GM18499 (cell line): ENCODE measurements around the gene HNRNPK.

Experiments used
- ATAC-seq: cut with Tn5 transposase; IDR thresholded peaks from one replicate; pipeline ENCODE4 v1.9.1; 2021; ENCODE audit warnings: moderate number of reproducible peaks; ENCODE audit not compliant: insufficient read depth, unreplicated experiment

Gene HNRNPK

DNA sequence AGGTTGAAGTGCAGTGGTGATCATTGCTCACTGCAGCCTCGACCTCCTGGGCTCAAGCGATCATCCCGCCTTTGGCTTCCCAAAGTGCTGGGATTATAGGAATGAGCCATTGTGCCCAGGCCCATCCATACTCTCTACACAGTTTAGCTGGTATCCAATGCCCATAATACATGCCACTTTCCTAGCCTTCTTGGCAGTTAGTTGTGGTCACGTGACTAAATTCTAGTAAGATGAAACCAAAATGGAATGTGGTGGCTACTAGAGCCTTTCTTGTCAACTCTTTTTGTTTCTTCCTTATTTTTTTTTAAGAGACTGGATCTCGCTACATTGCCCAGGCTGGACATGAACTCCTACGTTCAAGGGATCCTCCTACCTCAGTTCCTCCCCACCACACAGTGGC is 43.5 kb downstream of the HNRNPK start:
- ATAC-seq, result no peak

DNA sequence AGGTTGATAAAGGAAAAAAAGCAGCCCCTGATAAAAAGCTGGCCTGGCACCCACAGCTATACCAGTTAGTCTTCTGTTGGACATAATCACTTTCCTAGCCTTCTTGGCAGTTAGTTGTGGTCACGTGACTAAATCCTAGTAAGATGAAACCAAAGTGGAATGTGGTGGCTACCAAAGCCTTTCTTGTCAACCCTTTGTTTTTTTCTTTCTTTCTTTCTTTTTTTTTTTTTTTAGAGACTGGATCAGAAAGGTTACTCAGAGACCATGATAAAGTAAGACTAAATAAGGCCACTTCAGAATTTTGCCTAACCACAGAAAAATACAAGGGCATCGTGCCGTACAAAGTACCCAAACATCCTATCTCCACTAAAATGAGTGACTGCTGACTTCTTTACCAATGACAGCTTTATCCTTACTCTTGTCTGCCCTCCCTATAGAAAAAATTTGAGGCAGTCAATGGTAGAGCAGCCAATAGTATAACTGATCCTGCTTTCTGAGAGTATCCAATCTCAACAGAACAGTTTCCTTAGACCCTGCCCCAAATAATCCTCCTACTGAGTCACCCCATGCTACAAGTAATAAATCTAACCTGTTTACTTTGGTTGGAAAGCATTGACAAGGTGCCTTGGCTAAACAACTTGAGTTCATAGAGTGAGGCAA is 44.6 kb downstream of the HNRNPK start:
- no peak for ATAC-seq

DNA sequence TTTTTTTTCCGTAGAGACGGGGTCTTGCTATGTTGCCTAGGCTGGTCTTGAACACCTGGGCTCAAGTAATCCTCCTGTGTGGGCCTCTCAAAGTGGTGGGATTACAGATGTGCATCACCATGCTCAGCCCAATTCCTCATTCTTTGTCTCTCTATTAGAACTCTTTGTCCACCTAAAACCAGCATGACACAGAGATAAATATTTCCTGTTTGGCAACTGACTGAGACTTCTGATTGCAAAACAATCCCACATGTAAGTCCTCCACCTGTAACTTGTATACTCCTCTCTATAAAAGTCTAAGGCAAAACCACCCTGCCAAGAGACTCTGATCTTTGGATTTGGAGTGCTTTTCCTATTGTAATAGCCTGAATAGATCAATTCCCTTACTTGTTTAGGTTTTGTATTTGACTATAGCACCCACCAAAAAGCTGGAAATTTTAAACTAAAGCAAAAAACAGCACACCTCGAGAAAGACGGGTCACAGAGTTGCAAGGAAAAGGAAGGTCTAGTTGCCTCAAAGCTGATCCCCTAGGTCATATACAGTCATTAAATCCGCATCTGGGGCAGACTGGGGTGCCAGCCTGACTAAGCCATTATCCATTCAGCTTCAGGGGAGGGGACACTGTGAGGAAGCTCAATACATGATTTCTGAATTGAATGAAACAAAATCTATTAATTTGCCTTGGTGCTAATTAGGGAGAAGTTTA is 45.3 kb downstream of the HNRNPK start:
- no peak for ATAC-seq

DNA sequence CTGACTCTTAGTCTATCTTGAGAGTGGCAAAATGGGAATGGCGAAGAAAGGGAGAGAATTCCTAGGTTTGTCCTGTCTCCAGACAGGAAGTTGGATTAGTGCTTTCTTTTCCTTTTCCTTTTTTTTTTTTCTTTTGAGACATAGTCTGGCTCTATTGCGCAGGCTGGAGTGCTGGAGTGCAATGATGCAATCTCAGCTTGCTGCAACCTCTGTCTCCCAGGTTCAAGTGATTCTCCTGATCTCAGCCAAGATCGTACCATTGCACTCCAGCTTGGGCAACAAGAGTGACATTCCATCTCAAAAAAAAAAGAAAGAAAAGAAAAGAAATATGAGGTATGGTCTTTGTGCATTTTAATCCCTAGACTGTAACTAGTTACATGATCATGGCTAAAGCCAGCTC is 46.2 kb downstream of the HNRNPK start:
- ATAC-seq, result no peak

DNA sequence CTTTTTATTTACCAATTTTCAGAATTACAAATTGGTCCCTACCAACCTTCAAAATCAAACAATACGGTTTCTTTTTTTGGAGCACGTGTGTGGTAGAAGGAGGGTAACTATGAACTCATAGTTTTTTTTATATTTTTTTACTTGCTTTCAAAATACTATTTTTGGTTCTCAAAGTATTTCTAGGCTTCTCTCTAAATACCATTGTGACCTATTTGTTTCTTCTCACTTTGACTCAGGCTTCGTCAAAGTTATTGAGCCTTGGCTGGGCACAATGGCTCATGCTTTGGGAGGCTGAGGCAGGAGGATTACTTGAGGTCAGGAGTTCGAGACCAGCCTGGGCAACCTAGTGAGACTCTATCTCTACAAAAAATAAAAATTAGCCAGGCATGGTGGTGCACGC is 47.2 kb downstream of the HNRNPK start:
- no peak for ATAC-seq

DNA sequence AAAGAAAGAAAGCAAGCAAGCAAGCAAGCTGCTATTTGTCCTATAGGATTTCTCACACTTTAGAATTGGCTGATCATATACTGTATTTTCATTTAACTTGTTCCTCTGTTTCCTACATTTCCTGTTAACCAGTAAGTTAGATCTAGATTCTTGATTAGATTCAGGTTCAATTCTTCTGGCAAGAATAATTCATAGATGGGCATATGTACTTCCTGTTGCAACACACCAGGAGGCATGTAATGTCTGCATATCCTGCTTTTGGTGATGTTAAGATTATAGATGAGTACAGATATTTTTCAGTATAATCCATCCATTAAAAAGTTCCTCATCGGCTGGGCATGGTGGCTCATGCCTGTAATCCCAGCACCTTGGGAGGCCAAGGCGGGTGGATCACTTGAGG is 48.0 kb downstream of the HNRNPK start:
- no peak for ATAC-seq

DNA sequence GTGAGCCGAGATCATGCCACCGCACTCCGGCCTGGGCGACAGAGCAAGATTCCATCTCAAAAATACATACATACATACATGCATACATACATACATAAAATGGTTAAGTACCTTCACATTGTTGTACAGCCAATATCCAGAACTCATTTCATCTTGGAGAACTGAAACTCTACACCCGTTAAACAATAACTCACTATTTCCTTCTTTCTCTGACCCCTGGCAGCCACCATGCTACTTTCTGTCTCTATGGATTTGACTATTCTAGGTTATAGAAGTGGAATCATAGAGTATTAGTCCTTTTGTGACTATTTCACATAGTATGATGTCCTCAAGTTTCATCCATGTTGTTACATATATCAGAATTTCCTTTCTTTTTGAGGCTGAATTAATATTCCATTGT is 49.1 kb downstream of the HNRNPK start:
- ATAC-seq, result no peak

DNA sequence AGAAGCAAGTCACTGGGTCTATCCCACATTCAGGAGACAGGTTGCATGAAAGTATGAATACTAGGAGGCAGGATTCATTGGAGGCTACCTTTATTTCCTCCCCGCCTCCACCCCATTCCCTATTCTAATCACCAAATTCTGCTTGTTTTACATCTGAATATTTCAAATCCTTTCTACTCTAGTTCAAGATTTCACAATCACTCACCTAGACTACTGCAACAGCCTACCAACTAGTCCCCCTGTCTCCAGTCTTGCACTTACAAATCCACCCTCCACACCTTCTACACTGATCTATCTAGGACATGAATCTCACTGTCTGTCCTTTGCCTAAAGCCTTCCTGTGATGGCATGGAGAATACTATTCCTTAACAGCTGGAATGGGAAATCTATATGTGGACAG is 52.4 kb downstream of the HNRNPK start:
- no peak for ATAC-seq

DNA sequence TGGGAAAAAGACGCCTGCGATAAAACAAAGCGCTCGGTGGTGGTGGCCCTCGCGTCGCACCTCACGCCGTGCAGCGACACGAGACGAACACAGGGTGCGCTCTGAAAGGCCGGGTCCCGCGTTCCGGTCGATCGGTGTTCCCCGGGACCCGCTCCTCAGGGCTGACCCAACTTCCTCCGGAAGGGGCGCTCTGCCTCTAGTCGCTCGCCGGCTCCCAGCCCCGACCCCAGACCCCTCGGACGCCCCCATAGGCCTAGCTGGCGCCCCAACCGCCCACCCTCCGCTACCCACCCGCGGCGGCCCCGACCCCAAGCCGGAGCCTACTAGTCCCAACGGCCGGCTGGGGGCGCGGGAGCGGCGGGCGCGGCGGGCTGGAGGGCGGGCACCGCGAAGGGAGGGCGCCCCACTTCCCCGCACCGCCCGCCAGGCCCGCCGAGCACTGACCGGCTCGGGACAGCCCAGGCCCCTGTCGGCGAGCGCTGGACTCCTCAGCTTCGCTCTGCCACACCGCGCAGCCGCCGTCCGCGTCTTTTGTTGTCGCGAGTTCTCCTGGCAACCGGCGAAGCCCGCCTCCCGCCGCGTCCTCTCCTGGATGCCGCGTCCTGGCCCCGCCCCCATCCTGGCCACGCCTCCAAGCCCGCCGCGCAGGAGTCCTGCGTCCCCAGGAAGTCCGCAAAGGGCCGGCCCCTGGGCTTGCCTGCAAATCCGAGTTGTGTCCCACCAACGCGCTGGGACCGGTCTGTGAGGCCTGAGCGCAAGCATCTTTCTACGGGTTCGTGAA is 58.9 kb downstream of the HNRNPK start, which contains the start of gene KIF27:
TSS of gene KIF27 (minus strand) at position 506 of the 781 bp plus-strand sequence. CDS start 5,841 bp downstream, outside the sequence.
- peak; percentile 86 for ATAC-seq

DNA sequence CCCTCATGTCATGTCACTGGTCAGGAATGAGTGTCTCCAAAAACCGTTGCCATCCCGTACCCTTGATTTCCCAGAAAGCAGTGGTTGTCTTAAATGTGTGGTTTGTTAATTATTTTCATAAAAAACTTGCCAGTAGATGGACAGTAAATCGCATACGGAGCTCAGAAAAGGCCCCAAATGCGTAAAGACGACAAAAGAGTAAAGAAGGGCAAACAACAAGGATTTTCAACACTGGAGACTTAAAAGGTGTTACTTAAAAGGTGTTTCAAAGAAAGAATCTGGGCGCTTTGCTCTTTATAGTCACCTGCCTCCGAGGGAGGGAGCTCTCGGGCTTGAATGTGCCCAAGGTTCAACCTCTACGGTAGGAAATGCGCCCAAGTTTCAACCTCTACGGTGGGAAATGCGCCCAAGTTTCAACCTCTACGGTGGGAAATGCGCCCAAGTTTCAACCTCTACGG is 59.5 kb downstream of the HNRNPK start:
- peak; percentile 2 for ATAC-seq

DNA sequence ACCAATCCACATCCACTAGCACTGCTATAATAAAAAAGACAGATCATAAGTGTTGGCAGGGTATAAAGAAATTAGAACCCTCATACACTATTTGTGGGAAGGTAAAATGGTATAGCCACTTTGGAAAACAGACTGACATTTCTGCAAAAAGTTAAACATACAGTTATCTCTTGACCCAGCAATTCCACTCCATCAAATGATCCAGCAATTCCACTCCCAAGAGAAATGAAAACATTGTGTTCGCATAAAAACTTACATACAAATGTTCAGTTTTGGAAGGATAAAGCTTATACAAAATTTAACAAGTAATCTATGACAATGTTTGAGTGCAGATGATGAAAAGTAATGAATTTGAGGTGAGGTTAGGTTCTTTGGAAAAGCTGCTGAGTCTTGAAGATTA is 60.9 kb downstream of the HNRNPK start:
- ATAC-seq, result no peak
